Right lobe of liver (tissue), 6 donors: ENCODE data around the gene TIMMDC1. TPM values are rescaled to one million over a fixed set of nuclear protein-coding genes. Genes with fewer than 3 reads are reported as not detected.
"Not testable (repeated sequence)": the region's sequence is repeated elsewhere in the genome, so short reads cannot be mapped to it uniquely, and the experiment has no call there.

Experiments
- ATAC-seq, 4 donors: fragments of 200-7000 bp; cut with Tn5 transposase; one replicate each; pipeline ENCODE4 v1.9.1; 2020; ENCODE audit warnings: mild to moderate bottlenecking in 4 of 4, moderate library complexity in 4 of 4
- DNase-seq, 3 donors: peaks; one replicate each; pipeline ENCODE4 v3.0.0-alpha.2; 2020
- H3K27ac ChIP-seq, 3 donors: fragments of 200-600 bp; one replicate each; pipeline ENCODE4 v1.8.0; 2022
- H3K27me3 ChIP-seq, 2 donors: fragments of 200-600 bp; one replicate each; pipeline ENCODE4 v1.8.0; 2022
- H3K36me3 ChIP-seq, 4 donors: fragments of 200-600 bp; sonication (generic) in 1 of 4; one replicate each; pipeline versions ENCODE4 v1.5.1 to v1.8.0; 2017 to 2022; ENCODE audit warnings: control low read depth in 1 of 4
- H3K4me1 ChIP-seq, 4 donors: fragments of 200-600 bp; sonication (generic) in 1 of 4; one replicate each; pipeline versions ENCODE4 v1.5.1 to v1.8.0; 2017 to 2022; ENCODE audit warnings: control low read depth in 1 of 4
- H3K4me3 ChIP-seq, 3 donors: fragments of 200-600 bp; one replicate each; pipeline ENCODE4 v1.8.0; 2022
- H3K9me3 ChIP-seq, 4 donors: fragments of 200-600 bp; sonication (generic) in 1 of 4; one replicate each; pipeline versions ENCODE4 v1.5.1 to v1.8.0; 2017 to 2022; ENCODE audit warnings: control low read depth in 1 of 4
- CTCF ChIP-seq, 4 donors: fragments of 200-600 bp in 3 of 4; fragments of 450-650 bp in 1 of 4; IDR thresholded peaks; one replicate each; pipeline versions ENCODE4 v1.5.1 to v1.8.0; 2016 to 2022; ENCODE audit warnings: antibody characterized with exemption in 4 of 4, mild to moderate bottlenecking in 2 of 4
- POLR2A ChIP-seq: fragments of 450-650 bp; IDR thresholded peaks from one replicate; pipeline ENCODE4 v1.6.1; 2017; ENCODE audit warnings: antibody characterized with exemption, mild to moderate bottlenecking
- WGBS: methylation state at CpG from one replicate; pipeline ENCODE4 v1.1.6; 2018; ENCODE audit warnings: low coverage, low lambda C conversion rate; ENCODE audit not compliant: insufficient coverage; ENCODE audit errors: missing lambda C conversion rate; 5-methylcytosine and 5-hydroxymethylcytosine counted together
- intact Hi-C, 2 donors: fragments of 100-400 bp; cut with DNase I; formaldehyde crosslinking; loops; one replicate each; pipeline versions ENCODE4 v1.11.2 to v1.14.1; 2022
- total RNA-seq, 6 experiments: library from RNA; depleted of rRNA in 2 of 6; stranded (reverse); fragments of >200 nt in 2 of 6; fragmentation: NEBNext Ultra II Directional in 3 of 6; extraction: Animal tissue kit (Norgen Biotek cat#: 25700) in 3 of 6; gene quantifications; one replicate each; pipeline versions ENCODE4 v1.1.0 to v1.2.4, GENCODE V29; 2016 to 2023
- donor health status: DM: no; HTN: yes; CAD: no.
- donor health status: DM: no; HTN: no; CAD: no.
- donor health status: DM: no; HTN: no; CAD: no.
- donor health status: DM: no; HTN: yes; CAD: no.
- donor health status: DM: no; HTN: yes; CAD: no.

TIMMDC1 gene
- total RNA-seq, 6 experiments from 2014 or later = 16.4 to 63.5 (median 42.8) TPM

DNA sequence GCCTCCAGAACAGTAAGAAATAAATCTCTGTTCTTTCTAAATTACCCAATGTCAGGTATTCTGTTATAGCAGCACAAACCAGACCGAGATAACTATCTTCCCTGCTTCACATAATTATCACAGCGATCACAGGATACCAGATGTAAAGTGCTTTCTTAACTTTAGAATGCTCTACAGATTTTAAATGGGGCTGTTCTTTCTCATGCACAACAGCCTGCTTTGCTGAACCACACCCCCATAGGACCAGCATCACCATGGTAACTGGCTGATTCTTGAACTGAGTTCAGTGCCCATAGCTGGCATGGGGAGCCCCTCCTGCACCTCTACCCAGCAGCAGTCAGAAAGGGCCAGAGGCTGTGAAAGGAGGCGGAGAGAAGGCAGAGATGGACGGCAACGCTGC is 53.3 kb downstream of the TIMMDC1 start:
- H3K27me3 ChIP-seq = no peaks in the 10 kb centered on the region
- H3K4me1 ChIP-seq = no peaks in the 10 kb centered on the region
- no peak for TF ChIP-seq CTCF (IDR thresholded peaks at IDR 0.05)
- no peak for TF ChIP-seq POLR2A
- WGBS = 88% methylated on average over 4 of the region's 5 CpGs
- no peak overlapping the region for H3K4me3 ChIP-seq
- ATAC-seq = no peak
- no peaks in the 10 kb centered on the region for H3K36me3 ChIP-seq
- H3K27ac ChIP-seq = no peak overlapping the region
- no peak for DNase-seq
- H3K9me3 ChIP-seq = no peaks in the 10 kb centered on the region
- intact Hi-C loops = no loop called here

GRCh38 chr3:119552928-119553327 is 54.6 kb downstream of the TIMMDC1 start:
- H3K27me3 ChIP-seq, ATAC-seq, H3K9me3 ChIP-seq, H3K4me3 ChIP-seq, DNase-seq, H3K36me3 ChIP-seq, intact Hi-C loops, H3K27ac ChIP-seq, H3K4me1 ChIP-seq: not testable (repeated sequence)
- WGBS = 81% methylated on average over 6 of the region's 6 CpGs

DNA sequence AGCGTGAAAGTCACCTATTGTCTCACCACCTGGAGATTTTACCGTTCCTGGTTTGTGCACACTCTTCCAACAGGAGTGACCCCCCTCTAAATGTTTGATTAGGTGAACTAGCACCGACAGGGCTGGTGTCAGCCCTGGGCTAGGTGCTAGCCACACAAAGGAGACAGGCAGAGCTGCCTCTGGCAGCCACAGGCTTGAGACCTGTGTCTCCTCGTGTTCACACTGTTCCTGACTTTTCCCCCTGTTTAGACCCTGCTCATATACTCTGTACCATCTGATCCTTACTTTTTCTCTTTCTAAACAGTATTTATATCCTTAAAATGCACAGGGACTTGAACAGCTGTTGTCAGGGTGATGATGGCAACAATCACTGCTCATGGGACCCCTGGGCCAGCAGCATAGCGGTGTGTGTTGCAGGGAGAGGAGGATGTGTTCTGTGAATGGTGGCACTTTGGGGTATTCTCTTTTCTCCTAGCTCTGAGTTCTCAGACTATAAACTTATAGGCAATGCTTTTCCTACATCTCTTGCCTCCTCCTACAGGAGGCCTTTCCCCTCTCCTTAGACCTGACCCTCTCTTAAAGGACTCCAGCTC is 55.6 kb downstream of the TIMMDC1 start:
- 74% methylated on average over 4 of the region's 5 CpGs for WGBS
- no peaks in the 10 kb centered on the region for H3K27me3 ChIP-seq
- H3K4me1 ChIP-seq = no peaks in the 10 kb centered on the region
- TF ChIP-seq CTCF (IDR thresholded peaks at IDR 0.05) = no peak
- TF ChIP-seq POLR2A = no peak
- intact Hi-C loops = no loop called here
- ATAC-seq = no peak
- H3K36me3 ChIP-seq = no peaks in the 10 kb centered on the region
- no peak for DNase-seq
- H3K9me3 ChIP-seq = no peaks in the 10 kb centered on the region
- no peak overlapping the region for H3K27ac ChIP-seq
- no peak overlapping the region for H3K4me3 ChIP-seq

GRCh38 chr3:119555309-119555735 is 57.0 kb downstream of the TIMMDC1 start:
- intact Hi-C loops = no loop called here
- no peaks in the 10 kb centered on the region for H3K9me3 ChIP-seq
- no peak overlapping the region for H3K4me3 ChIP-seq
- no peak for DNase-seq
- no peaks in the 10 kb centered on the region for H3K36me3 ChIP-seq
- TF ChIP-seq POLR2A = no peak
- no peak for TF ChIP-seq CTCF (IDR thresholded peaks at IDR 0.05)
- peaks cover 0 to 5% (median 0%) of the 10 kb centered on the region in 4 donors for H3K4me1 ChIP-seq
- WGBS = 64% methylated on average over 4 of the region's 4 CpGs
- peak; percentile 36 to 60 (median 46) for ATAC-seq
- H3K27me3 ChIP-seq = no peaks in the 10 kb centered on the region
- no peak overlapping the region for H3K27ac ChIP-seq

- WGBS = no CpG with 5 or more reads among the region's 1 CpG
- H3K27me3 ChIP-seq = no peaks in the 10 kb centered on the region
- H3K4me1 ChIP-seq = peaks cover 0 to 5% (median 0%) of the 10 kb centered on the region in 4 donors
- no peak overlapping the region for H3K4me3 ChIP-seq
- ATAC-seq = no peak
- H3K36me3 ChIP-seq = no peaks in the 10 kb centered on the region
- TF ChIP-seq CTCF (IDR thresholded peaks at IDR 0.05) (no peak), POLR2A (no peak)
- intact Hi-C loops = no loop called here
- H3K9me3 ChIP-seq = no peaks in the 10 kb centered on the region
- H3K27ac ChIP-seq = no peak overlapping the region
- DNase-seq = no peak
Observed at GRCh38 chr3:119555929-119556328, 57.6 kb downstream of the TIMMDC1 start.
